Measurements from ENCODE around the gene RNF11.

RNF11 gene

GRCh38 chr1:51303751-51304251 lies 67.7 kb downstream of the RNF11 start:
- H3K4me3 ChIP-seq (ENCODE audit: low read depth, low read length): no peak overlapping the region
- no peaks in the 10 kb centered on the region for H3K9me3 ChIP-seq (ENCODE audit: control insufficient read depth, insufficient read depth, low read depth, low read length)
- H3K27me3 ChIP-seq (ENCODE audit: control insufficient read depth, insufficient read depth, low read length): no peaks in the 10 kb centered on the region
- H3K4me1 ChIP-seq (ENCODE audit: control insufficient read depth, insufficient read depth, low read length): peaks cover 4% of the 10 kb centered on the region; the same call in 1 of the 2 replicates
- no peak overlapping the region for H3K27ac ChIP-seq (ENCODE audit: low read depth, low read length)
- no peaks in the 10 kb centered on the region for H3K36me3 ChIP-seq (ENCODE audit: control insufficient read depth, insufficient read depth, low read length)
- H3K9ac ChIP-seq (ENCODE audit: low read length): no peak overlapping the region

DNA sequence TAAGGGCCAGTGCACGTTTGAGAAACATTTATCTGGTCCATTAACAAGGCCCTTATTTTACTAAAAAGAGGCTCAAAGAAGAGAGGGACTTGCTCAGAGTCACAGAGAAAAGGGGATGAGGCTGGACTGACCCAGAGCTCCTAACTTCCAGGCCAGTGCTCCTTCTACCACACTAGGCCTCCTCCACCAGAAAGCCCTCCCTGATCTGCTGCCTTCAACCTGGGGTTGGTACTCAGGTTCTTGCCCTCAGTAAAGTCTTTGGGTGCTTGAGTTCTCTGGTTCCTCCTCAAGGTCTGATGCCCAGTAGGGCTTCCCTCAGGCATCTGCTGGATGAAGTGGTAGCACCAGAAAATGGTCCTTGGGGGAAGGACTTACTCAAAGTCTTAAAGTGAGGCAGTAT lies 68.3 kb downstream of the RNF11 start:
- Histone ChIP-seq H3K4me3 (ENCODE audit: low read depth, low read length) (no peak overlapping the region), H3K27ac (ENCODE audit: low read depth, low read length) (no peak overlapping the region), H3K9ac (ENCODE audit: low read length) (no peak overlapping the region)

GRCh38 chr1:51305371-51305823 lies 69.3 kb downstream of the RNF11 start:
- Histone ChIP-seq H3K9me3 (ENCODE audit: control insufficient read depth, insufficient read depth, low read depth, low read length) (no peaks in the 10 kb centered on the region), H3K9ac (ENCODE audit: low read length) (no peak overlapping the region), H3K4me1 (ENCODE audit: control insufficient read depth, insufficient read depth, low read length) (peaks cover 4% of the 10 kb centered on the region; the same call in 1 of the 2 replicates), H3K27ac (ENCODE audit: low read depth, low read length) (no peak overlapping the region), H3K4me3 (ENCODE audit: low read depth, low read length) (no peak overlapping the region), H3K36me3 (ENCODE audit: control insufficient read depth, insufficient read depth, low read length) (no peaks in the 10 kb centered on the region), H3K27me3 (ENCODE audit: control insufficient read depth, insufficient read depth, low read length) (no peaks in the 10 kb centered on the region)

More for the DNA sequence above, 68.3 kb downstream of the RNF11 start:
- Histone ChIP-seq H3K27me3 (ENCODE audit: control insufficient read depth, insufficient read depth, low read length) (no peaks in the 10 kb centered on the region), H3K36me3 (ENCODE audit: control insufficient read depth, insufficient read depth, low read length) (no peaks in the 10 kb centered on the region), H3K9me3 (ENCODE audit: control insufficient read depth, insufficient read depth, low read depth, low read length) (no peaks in the 10 kb centered on the region), H3K4me1 (ENCODE audit: control insufficient read depth, insufficient read depth, low read length) (peaks cover 4% of the 10 kb centered on the region; the same call in 1 of the 2 replicates)

DNA sequence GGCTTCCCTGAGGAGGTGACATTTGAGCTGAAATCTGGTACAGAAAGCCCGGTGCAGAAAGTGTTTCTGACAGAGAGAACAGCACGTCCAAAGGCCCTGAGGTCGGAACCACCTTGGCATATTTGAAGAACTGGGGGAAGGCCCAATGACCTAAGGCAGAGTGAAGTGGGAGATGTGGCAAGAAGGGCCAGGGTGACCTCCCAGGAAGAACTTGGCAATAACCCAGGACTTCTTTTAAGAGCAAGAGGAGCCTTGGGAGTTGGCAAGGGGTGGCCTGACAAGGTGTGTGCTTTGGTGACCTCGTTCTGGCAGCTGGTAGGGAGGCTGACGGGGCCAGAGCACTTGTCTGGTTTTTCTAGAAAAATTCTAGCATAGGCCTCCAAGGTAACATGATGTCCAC lies 70.9 kb downstream of the RNF11 start:
- Histone ChIP-seq H3K4me3 (ENCODE audit: low read depth, low read length) (no peak overlapping the region), H3K27me3 (ENCODE audit: control insufficient read depth, insufficient read depth, low read length) (no peaks in the 10 kb centered on the region), H3K36me3 (ENCODE audit: control insufficient read depth, insufficient read depth, low read length) (no peaks in the 10 kb centered on the region), H3K4me1 (ENCODE audit: control insufficient read depth, insufficient read depth, low read length) (peaks cover 4% of the 10 kb centered on the region; the same call in 1 of the 2 replicates), H3K9me3 (ENCODE audit: control insufficient read depth, insufficient read depth, low read depth, low read length) (no peaks in the 10 kb centered on the region), H3K9ac (ENCODE audit: low read length) (no peak overlapping the region), H3K27ac (ENCODE audit: low read depth, low read length) (no peak overlapping the region)

DNA sequence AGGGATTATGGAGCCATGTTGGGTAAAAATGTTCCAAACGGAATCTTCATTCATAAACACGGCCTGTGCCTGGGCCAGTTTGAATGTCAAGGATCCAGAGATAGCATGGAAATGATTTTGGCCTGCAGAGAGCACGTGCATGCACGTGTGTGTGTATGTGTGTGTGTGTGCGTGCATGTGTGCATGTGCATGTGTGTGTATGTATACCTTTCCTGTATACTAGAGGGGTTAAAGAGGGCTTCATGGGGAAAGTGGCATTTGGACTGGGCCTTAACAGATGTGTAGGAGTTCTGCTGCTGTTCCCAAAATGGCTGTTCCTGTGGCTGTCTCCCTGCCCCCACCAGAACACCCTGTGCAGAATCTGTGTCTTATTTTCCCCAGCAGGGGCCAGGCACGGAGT lies 72.6 kb downstream of the RNF11 start:
- Histone ChIP-seq H3K27me3 (ENCODE audit: control insufficient read depth, insufficient read depth, low read length) (no peaks in the 10 kb centered on the region), H3K9me3 (ENCODE audit: control insufficient read depth, insufficient read depth, low read depth, low read length) (no peaks in the 10 kb centered on the region), H3K4me3 (ENCODE audit: low read depth, low read length) (no peak overlapping the region), H3K27ac (ENCODE audit: low read depth, low read length) (no peak overlapping the region), H3K9ac (ENCODE audit: low read length) (no peak overlapping the region), H3K36me3 (ENCODE audit: control insufficient read depth, insufficient read depth, low read length) (no peaks in the 10 kb centered on the region), H3K4me1 (ENCODE audit: control insufficient read depth, insufficient read depth, low read length) (peaks cover 4% of the 10 kb centered on the region; the same call in 1 of the 2 replicates)

- H3K9me3 ChIP-seq (ENCODE audit: control insufficient read depth, insufficient read depth, low read depth, low read length): no peaks in the 10 kb centered on the region
- H3K4me3 ChIP-seq (ENCODE audit: low read depth, low read length): no peak overlapping the region
- H3K36me3 ChIP-seq (ENCODE audit: control insufficient read depth, insufficient read depth, low read length): no peaks in the 10 kb centered on the region
- peaks cover 5% of the 10 kb centered on the region; the same call in 1 of the 2 replicates for H3K4me1 ChIP-seq (ENCODE audit: control insufficient read depth, insufficient read depth, low read length)
- H3K9ac ChIP-seq (ENCODE audit: low read length): no peak overlapping the region
- H3K27me3 ChIP-seq (ENCODE audit: control insufficient read depth, insufficient read depth, low read length): no peaks in the 10 kb centered on the region
- no peak overlapping the region for H3K27ac ChIP-seq (ENCODE audit: low read depth, low read length)
These were observed 73.2 kb downstream of the RNF11 start for GRCh38 chr1:51309291-51309690.

GRCh38 chr1:51310871-51311613 lies 75.0 kb downstream of the RNF11 start:
- Histone ChIP-seq H3K27me3 (ENCODE audit: control insufficient read depth, insufficient read depth, low read length) (no peaks in the 10 kb centered on the region), H3K36me3 (ENCODE audit: control insufficient read depth, insufficient read depth, low read length) (no peaks in the 10 kb centered on the region), H3K27ac (ENCODE audit: low read depth, low read length) (no peak overlapping the region), H3K9ac (ENCODE audit: low read length) (no peak overlapping the region), H3K9me3 (ENCODE audit: control insufficient read depth, insufficient read depth, low read depth, low read length) (no peaks in the 10 kb centered on the region), H3K4me1 (ENCODE audit: control insufficient read depth, insufficient read depth, low read length) (peaks cover 4% of the 10 kb centered on the region; the same call in 1 of the 2 replicates), H3K4me3 (ENCODE audit: low read depth, low read length) (no peak overlapping the region)

DNA sequence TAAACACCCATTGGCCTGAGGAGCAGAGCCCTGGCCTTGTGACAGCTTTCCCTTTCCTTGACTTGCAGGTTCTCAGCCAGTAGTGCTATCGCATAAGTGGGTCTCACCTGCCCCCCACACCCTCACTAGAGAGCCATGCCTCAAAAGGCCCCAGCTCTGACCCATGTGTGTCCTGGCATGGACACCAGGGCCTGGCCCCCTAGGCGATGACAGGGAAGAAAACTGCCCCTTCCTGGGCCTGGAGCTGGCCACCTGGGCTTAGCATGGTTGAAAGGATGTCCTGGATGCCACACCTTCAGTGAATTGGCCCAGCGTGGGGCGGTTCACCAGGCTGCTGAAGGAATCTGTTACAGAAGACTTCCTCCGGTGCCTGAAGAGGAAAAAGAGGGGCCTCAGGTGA lies 75.8 kb downstream of the RNF11 start:
- peaks cover 4% of the 10 kb centered on the region; the same call in 1 of the 2 replicates for H3K4me1 ChIP-seq (ENCODE audit: control insufficient read depth, insufficient read depth, low read length)
- no peaks in the 10 kb centered on the region for H3K27me3 ChIP-seq (ENCODE audit: control insufficient read depth, insufficient read depth, low read length)
- no peak overlapping the region for H3K9ac ChIP-seq (ENCODE audit: low read length)
- H3K36me3 ChIP-seq (ENCODE audit: control insufficient read depth, insufficient read depth, low read length): no peaks in the 10 kb centered on the region
- no peak overlapping the region for H3K27ac ChIP-seq (ENCODE audit: low read depth, low read length)
- H3K4me3 ChIP-seq (ENCODE audit: low read depth, low read length): no peak overlapping the region
- H3K9me3 ChIP-seq (ENCODE audit: control insufficient read depth, insufficient read depth, low read depth, low read length): no peaks in the 10 kb centered on the region

DNA sequence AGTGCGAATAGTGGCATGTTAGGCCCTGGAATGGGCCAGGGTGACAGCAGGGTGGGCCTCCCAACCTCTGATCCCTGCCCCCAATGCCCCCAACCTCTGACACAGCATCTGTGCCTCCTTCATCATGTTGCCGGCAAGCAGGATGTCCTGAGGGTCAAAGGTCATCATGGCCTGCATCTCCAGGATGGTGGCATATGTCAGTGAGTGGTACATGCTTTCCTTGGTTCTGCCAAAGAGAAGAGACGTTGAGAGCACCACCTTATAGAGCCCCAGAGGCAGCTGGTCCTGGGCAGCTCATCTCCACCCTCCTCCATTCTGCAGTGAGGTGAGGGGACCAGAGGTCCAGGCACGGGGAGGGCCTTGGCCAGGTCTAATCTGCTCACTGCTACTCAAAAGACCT lies 76.6 kb downstream of the RNF11 start:
- Histone ChIP-seq H3K4me1 (ENCODE audit: control insufficient read depth, insufficient read depth, low read length) (peaks cover 4% of the 10 kb centered on the region; the same call in 1 of the 2 replicates), H3K36me3 (ENCODE audit: control insufficient read depth, insufficient read depth, low read length) (no peaks in the 10 kb centered on the region), H3K9me3 (ENCODE audit: control insufficient read depth, insufficient read depth, low read depth, low read length) (no peaks in the 10 kb centered on the region), H3K9ac (ENCODE audit: low read length) (no peak overlapping the region), H3K27ac (ENCODE audit: low read depth, low read length) (no peak overlapping the region), H3K27me3 (ENCODE audit: control insufficient read depth, insufficient read depth, low read length) (no peaks in the 10 kb centered on the region), H3K4me3 (ENCODE audit: low read depth, low read length) (no peak overlapping the region)

- no peaks in the 10 kb centered on the region for H3K36me3 ChIP-seq (ENCODE audit: control insufficient read depth, insufficient read depth, low read length)
- H3K4me1 ChIP-seq (ENCODE audit: control insufficient read depth, insufficient read depth, low read length): peaks cover 4% of the 10 kb centered on the region; the same call in 1 of the 2 replicates
- no peaks in the 10 kb centered on the region for H3K9me3 ChIP-seq (ENCODE audit: control insufficient read depth, insufficient read depth, low read depth, low read length)
- no peak overlapping the region for H3K27ac ChIP-seq (ENCODE audit: low read depth, low read length)
- H3K9ac ChIP-seq (ENCODE audit: low read length): no peak overlapping the region
- no peaks in the 10 kb centered on the region for H3K27me3 ChIP-seq (ENCODE audit: control insufficient read depth, insufficient read depth, low read length)
- H3K4me3 ChIP-seq (ENCODE audit: low read depth, low read length): no peak overlapping the region
These were observed 77.3 kb downstream of the RNF11 start for GRCh38 chr1:51313268-51313852.

Measured in HUES6 (cell line).